T-helper 9 cell (primary cell): Measurements from ENCODE around the gene TBC1D19.

ENCODE experiments used
- DNase-seq: peaks from one replicate; pipeline ENCODE4 v3.0.0-alpha.2; 2020

The TBC1D19 gene

DNA sequence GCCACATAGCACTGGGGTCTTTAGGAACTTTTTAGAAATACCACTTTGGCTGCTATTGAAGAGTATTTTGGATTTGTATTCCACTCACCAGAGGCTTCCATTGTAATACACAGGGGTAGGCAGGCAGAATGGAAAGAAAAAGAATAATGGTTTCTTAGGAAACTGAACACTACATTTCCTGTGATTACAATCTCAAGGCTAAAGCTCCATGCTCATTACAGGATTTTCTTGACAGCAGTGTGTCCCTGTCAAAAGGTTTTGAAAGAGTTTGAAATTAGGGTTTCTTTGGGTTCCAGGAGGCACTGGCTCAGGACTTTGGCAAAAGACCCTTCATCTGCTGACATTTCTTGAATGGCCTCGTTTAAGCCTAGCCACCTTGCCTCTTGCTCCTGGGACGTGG is 201.9 kb downstream of the TBC1D19 start:
- no peak for DNase-seq

- no peak for DNase-seq
Observed at GRCh38 chr4:26786916-26787315, 203.0 kb downstream of the TBC1D19 start.

DNA sequence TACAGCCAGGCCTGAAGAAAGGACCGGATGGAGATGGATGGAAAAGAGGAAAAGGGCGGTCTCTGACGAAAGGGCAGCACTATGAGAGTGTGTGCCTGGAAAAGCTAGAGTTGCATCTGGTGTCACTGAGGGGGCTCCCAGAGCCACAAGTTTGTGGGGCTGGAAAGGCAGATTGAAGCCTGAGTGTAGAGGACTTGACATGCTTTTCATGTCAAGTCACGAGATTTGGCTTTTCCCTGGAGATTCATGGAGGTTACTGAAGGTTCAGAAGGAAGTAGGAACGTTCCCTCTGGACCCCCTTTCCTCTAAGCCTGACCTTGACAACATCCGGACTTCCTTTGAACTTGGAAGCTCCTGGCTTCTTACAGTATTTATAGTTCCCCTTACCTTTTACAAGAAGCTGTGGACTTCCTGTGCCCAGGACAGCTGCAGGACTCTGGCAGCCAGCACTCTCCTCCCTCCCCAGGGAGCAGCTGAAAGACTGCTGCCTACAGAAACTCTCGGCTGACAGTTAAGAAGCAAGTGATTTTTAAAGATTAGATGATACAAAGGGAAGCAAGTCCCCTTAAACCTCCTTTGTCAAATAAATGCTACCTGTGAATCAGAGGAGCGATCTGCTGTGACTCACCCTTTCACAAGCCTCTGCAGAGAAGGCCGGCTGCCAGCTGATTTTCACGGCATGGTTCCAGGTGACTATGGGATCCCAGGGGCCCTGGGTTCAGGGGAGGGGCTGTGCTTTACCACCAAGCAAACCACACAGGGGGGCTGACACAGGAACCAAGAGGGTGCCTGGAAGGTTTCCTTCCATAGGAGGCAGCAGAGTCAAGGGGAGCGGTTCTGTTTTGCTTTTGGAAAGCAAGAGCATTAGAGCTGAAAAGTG is 203.8 kb downstream of the TBC1D19 start:
- peak; percentile 12 for DNase-seq

DNA sequence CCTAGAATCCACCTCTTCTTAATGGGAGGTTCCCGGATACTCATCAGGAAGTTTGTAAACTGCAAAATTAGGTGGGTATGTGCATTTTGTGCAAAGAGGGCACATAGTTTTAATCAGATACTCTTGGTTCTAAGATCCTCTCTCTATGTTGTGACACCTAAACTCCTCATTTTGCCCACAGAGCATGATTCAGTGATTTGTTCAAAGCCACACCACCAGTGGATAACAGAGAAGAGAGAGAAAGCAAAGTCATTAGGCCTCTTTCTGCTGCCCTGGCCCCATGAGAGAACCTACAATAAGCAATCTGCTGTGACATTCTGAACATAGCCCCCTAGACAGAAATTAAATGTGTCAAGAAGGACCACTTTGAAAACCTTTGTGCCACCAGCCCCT is 204.5 kb downstream of the TBC1D19 start:
- no peak for DNase-seq

DNA sequence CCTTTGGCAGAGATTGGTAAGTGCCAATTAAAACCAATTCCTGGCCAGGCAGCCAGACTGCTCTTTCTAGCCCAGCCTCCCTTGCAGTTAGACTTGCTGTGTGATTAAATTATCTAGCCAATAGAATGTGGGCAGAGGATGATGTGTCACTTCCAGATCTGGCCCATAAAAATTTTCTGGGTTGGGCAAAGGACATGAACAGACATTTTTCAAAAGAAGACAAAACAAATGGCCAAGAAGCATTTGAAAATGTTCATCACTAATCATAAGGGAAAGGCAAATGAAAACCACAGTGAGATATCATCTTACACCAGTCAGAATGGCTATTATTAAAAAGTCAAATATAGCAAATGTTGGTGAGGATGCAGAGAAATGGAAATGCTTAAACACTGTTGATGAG is 205.3 kb downstream of the TBC1D19 start:
- no peak for DNase-seq

- no peak for DNase-seq
Observed at GRCh38 chr4:26791346-26791745, 207.5 kb downstream of the TBC1D19 start.

- no peak for DNase-seq
Observed at GRCh38 chr4:26792639-26793038, 208.8 kb downstream of the TBC1D19 start.

GRCh38 chr4:26793735-26794134 is 209.9 kb downstream of the TBC1D19 start:
- DNase-seq: no peak

DNA sequence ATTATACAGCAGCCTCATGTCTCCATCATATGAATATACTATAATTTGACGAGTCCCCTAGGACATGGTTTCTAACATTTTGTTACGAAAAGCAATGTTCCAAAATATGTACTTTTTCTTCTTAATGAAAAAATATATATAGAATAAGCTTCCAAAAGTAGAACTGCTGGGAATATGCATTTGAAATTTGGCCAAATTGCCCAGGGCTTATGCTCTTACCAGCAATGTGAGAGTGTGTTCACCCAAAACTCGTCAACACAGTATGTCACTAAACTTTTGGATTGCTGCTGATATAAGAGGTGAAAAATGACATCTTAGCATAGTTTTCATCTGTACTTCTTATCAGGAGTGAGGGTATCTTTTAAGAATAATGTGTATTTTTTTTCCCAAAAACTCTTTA is 212.2 kb downstream of the TBC1D19 start:
- no peak for DNase-seq

DNA sequence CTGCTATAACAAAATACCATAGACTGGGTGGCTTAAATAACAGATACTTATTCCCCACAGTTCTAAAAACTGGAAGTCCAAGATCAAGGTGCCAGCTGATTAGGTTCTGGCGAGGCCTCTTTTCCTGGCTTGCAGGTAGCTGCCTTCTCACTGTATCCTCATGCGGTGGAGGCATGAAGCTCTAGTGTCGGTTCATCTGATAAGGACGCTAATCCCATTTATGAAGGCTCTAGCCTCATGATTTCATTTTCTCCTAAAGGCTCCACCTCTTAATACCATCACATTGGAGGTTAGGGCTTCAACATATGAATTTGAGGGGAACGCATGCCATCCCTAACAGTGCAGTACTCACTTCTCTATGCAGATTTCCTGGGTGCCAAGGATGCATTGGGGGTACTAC is 218.9 kb downstream of the TBC1D19 start:
- no peak for DNase-seq

DNA sequence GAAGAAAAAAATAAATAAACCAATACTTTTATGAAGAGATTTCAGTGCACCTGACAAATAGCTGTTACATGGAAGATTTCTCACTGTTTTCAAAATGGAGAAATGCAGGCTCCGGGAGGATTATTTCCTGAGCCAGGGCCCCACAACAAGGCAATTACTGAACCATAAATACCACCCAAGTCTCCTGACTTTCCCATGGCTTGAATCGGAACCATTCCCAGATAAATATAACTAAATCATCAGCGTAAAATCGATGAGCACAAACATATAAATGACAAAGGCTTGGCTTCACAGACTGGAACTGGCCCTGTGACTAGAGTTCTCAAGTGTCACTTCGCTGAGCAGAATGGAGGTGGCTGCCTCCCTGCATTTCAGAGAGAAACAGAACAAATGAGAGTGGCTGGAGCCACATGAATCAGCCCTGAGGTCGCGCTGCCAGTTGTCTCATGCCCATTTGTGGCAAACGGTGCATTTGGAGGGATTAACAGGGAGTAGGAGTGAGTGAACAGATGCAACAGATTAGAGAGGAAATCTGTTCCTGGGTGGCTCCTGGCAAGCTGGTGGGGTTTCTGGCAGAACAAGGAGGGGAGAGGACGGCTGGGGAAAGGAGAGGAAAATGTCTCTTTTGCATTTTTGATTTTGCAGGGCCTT is 219.5 kb downstream of the TBC1D19 start:
- DNase-seq: no peak

DNA sequence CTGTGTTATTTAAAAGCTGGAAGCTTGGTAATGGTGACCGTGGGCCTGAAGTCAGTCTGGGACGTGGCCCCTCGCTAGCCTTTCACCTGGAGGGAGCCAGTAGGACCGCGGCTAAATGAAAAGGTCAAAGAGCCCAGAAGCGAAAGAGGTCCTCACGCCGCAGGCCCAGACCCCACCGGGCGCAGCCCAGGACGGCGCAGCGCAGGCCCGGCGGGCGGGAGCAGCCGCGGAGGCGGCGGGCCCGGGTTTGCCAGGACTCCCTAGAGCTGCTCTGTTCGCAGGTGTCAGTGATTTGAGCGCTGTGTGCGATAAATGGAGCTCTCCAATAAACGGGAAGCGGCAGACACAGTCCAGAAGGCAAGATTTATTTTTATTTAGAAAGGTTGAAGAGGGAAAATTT is 220.6 kb downstream of the TBC1D19 start:
- DNase-seq: no peak

GRCh38 chr4:26804925-26805324 is 221.0 kb downstream of the TBC1D19 start:
- DNase-seq: no peak
